Measurements from ENCODE around the gene GARRE1.

Gene GARRE1

DNA sequence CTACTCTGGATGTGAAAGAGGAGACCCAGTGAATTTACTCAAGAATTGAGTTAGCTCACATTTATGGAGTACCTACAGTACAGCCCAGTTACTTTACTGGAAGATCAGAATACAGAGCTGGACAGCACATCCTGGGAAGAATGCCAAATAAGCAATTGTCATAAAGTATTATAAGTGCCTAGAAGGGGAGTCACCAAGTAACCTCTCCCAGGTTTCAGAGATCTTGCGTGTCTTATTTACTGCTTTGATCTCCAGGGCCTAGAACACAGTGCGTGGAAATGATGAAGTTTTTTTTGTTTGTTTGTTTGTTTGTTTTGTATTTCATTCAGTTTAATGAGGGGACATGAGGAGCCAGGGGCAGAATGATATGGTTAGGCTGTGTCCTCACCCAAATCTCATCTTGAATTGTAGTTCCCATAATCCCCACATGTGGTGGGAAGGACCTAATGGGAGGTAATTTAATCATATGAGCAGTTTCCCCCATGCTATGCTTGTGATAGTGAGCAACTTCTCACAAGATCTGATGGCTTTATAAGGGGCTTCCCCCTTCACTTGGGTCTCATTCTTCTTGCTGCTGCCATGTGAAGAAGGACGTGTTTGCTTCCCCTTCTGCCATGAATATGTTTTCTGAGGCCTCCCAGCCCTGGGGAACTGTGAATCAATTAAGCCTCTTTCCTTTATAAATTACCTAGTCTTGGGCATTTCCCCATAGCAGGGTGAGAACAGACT, 5.2 kb downstream of the GARRE1 start:
- H2AFZ ChIP-seq (ENCODE audit: low read depth, low read length) = no peak overlapping the region
- no peak overlapping the region for H3K4me3 ChIP-seq (ENCODE audit: low read depth in 1 of 2, low read length in 2 of 2)
- H3K4me1 ChIP-seq (ENCODE audit: insufficient read depth, low read length) = peaks cover 15% of the 10 kb centered on the region
- ATAC-seq (ENCODE audit: insufficient read depth, low read depth) (no peak), DNase-seq (no peak)
- H3K27me3 ChIP-seq (ENCODE audit: insufficient read depth, low read length, poor library complexity) = no peaks in the 10 kb centered on the region
- no peak overlapping the region for H3K4me2 ChIP-seq (ENCODE audit: insufficient read depth, low read length)
- peaks cover 16% of the 10 kb centered on the region for H3K79me2 ChIP-seq (ENCODE audit: insufficient read depth, low read length)
- H4K20me1 ChIP-seq (ENCODE audit: insufficient read depth, low read length) = 0 out of 2 replicates have a peak, but pooled peaks cover 9% of the 10 kb centered on the region
- no peaks in the 10 kb centered on the region for H3K36me3 ChIP-seq (ENCODE audit: insufficient read depth, low read length)
- H3K9ac ChIP-seq (ENCODE audit: low read depth, low read length) = no peak overlapping the region
- no peak overlapping the region for H3K27ac ChIP-seq (ENCODE audit: low read length)
- no peaks in the 10 kb centered on the region for H3K9me3 ChIP-seq (ENCODE audit: insufficient read depth, low read length, severe bottlenecking)
- TF ChIP-seq, protein P1, sequence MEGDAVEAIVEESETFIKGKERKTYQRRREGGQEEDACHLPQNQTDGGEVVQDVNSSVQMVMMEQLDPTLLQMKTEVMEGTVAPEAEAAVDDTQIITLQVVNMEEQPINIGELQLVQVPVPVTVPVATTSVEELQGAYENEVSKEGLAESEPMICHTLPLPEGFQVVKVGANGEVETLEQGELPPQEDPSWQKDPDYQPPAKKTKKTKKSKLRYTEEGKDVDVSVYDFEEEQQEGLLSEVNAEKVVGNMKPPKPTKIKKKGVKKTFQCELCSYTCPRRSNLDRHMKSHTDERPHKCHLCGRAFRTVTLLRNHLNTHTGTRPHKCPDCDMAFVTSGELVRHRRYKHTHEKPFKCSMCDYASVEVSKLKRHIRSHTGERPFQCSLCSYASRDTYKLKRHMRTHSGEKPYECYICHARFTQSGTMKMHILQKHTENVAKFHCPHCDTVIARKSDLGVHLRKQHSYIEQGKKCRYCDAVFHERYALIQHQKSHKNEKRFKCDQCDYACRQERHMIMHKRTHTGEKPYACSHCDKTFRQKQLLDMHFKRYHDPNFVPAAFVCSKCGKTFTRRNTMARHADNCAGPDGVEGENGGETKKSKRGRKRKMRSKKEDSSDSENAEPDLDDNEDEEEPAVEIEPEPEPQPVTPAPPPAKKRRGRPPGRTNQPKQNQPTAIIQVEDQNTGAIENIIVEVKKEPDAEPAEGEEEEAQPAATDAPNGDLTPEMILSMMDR (IDR thresholded peaks at IDR 0.05; ENCODE audit: borderline replicate concordance, extremely low read depth, low read length, poor library complexity, severe bottlenecking) = no peak
- no peak for TF ChIP-seq EZH2 (IDR thresholded peaks at IDR 0.05; ENCODE audit: borderline replicate concordance, low read depth, low read length, severe bottlenecking)

DNA sequence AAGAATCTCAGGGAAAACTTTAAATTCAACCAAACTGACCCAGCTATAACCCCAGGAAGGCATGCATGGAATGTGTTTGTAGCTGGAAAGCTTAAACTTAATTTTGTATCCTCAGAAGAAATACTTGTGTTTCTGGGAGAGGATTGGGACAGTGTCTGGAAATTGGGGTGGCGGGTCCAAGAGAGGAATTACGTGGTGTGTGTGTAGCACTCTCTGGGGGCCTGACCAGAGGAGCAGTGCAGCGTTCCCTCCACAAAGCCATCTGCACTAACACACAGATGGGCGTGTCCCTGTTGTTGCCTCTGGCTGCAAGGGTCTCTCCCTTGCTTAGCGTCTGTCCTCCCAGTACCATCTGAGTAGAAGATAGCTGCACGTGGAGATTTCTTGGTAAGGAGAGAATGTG, 6.4 kb downstream of the GARRE1 start:
- Histone ChIP-seq H3K9me3 (ENCODE audit: insufficient read depth, low read length, severe bottlenecking) (no peaks in the 10 kb centered on the region), H3K4me1 (ENCODE audit: insufficient read depth, low read length) (peaks cover 6% of the 10 kb centered on the region), H3K9ac (ENCODE audit: low read depth, low read length) (no peak overlapping the region), H3K79me2 (ENCODE audit: insufficient read depth, low read length) (peaks cover 8% of the 10 kb centered on the region), H3K27ac (ENCODE audit: low read length) (no peak overlapping the region), H3K4me3 (ENCODE audit: low read depth in 1 of 2, low read length in 2 of 2) (no peak overlapping the region), H3K27me3 (ENCODE audit: insufficient read depth, low read length, poor library complexity) (no peaks in the 10 kb centered on the region), H2AFZ (ENCODE audit: low read depth, low read length) (no peak overlapping the region), H4K20me1 (ENCODE audit: insufficient read depth, low read length) (0 out of 2 replicates have a peak, but pooled peaks cover 9% of the 10 kb centered on the region), H3K4me2 (ENCODE audit: insufficient read depth, low read length) (no peak overlapping the region), H3K36me3 (ENCODE audit: insufficient read depth, low read length) (no peaks in the 10 kb centered on the region)
- no peak for ATAC-seq (ENCODE audit: insufficient read depth, low read depth)
- TF ChIP-seq, protein P1 (IDR thresholded peaks at IDR 0.05; ENCODE audit: borderline replicate concordance, extremely low read depth, low read length, poor library complexity, severe bottlenecking) = no peak
- no peak for TF ChIP-seq EZH2 (IDR thresholded peaks at IDR 0.05; ENCODE audit: borderline replicate concordance, low read depth, low read length, severe bottlenecking)
- DNase-seq = no peak

DNA sequence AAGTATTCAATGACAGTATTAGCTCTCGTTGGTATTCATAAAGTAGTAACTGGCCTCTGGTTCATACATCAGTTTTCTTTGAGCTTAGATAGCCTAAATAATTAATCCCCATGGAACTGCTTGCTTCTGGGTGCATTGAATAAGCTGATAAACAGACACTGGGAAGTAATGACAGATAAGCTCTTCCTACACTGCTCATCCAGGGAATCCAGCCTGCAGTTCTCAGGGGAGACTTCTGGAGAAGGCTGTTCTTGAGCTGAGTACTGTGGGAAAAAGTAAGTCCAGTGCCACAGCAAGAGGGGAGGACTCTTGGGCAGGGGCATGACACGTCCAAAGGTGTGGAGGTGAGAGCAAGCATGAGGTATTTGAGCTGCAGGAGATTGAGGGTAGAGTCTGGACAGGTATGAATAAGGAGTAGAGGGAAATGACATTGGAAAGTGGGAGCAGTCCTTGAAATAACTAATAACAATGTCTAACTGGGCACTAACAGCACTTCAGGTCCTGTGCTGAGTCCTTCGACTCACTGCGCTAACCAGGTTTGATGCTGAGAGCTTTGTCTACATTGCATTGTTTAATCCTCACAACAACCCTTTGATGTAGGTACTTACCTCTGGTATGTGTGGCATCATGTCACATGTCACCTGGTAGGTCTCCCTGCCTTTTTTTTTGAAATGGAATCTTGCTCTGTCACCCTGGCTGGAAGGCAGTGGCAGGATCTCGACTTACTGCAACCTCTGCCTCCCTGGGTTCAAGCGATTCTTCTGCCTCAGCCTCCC, 7.2 kb downstream of the GARRE1 start:
- no peak overlapping the region for H3K4me3 ChIP-seq (ENCODE audit: low read depth in 1 of 2, low read length in 2 of 2)
- no peaks in the 10 kb centered on the region for H3K4me1 ChIP-seq (ENCODE audit: insufficient read depth, low read length)
- H3K9me3 ChIP-seq (ENCODE audit: insufficient read depth, low read length, severe bottlenecking) = no peaks in the 10 kb centered on the region
- H3K27me3 ChIP-seq (ENCODE audit: insufficient read depth, low read length, poor library complexity) = no peaks in the 10 kb centered on the region
- DNase-seq = no peak
- H2AFZ ChIP-seq (ENCODE audit: low read depth, low read length) = no peak overlapping the region
- ATAC-seq (ENCODE audit: insufficient read depth, low read depth) = no peak
- H3K36me3 ChIP-seq (ENCODE audit: insufficient read depth, low read length) = no peaks in the 10 kb centered on the region
- TF ChIP-seq, protein P1 (IDR thresholded peaks at IDR 0.05; ENCODE audit: borderline replicate concordance, extremely low read depth, low read length, poor library complexity, severe bottlenecking) = no peak
- no peak for TF ChIP-seq EZH2 (IDR thresholded peaks at IDR 0.05; ENCODE audit: borderline replicate concordance, low read depth, low read length, severe bottlenecking)
- no peak overlapping the region for H3K27ac ChIP-seq (ENCODE audit: low read length)
- H3K4me2 ChIP-seq (ENCODE audit: insufficient read depth, low read length) = no peak overlapping the region
- H3K9ac ChIP-seq (ENCODE audit: low read depth, low read length) = no peak overlapping the region
- 0 out of 2 replicates have a peak, but pooled peaks cover 9% of the 10 kb centered on the region for H4K20me1 ChIP-seq (ENCODE audit: insufficient read depth, low read length)
- H3K79me2 ChIP-seq (ENCODE audit: insufficient read depth, low read length) = peaks cover 6% of the 10 kb centered on the region
